ENCODE measurements around the gene CDK19.

GRCh38 chr6:110778333-110778732 is 36.9 kb downstream of the CDK19 start:
- TF ChIP-seq, protein P1, sequence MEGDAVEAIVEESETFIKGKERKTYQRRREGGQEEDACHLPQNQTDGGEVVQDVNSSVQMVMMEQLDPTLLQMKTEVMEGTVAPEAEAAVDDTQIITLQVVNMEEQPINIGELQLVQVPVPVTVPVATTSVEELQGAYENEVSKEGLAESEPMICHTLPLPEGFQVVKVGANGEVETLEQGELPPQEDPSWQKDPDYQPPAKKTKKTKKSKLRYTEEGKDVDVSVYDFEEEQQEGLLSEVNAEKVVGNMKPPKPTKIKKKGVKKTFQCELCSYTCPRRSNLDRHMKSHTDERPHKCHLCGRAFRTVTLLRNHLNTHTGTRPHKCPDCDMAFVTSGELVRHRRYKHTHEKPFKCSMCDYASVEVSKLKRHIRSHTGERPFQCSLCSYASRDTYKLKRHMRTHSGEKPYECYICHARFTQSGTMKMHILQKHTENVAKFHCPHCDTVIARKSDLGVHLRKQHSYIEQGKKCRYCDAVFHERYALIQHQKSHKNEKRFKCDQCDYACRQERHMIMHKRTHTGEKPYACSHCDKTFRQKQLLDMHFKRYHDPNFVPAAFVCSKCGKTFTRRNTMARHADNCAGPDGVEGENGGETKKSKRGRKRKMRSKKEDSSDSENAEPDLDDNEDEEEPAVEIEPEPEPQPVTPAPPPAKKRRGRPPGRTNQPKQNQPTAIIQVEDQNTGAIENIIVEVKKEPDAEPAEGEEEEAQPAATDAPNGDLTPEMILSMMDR (IDR thresholded peaks at IDR 0.05) = no peak
- TF ChIP-seq POLR2A (IDR thresholded peaks at IDR 0.05) = no peak

All from testis (tissue), 2 donors.